IPS-NIHi7 (cell line): ENCODE measurements around the gene CAMK1.
A peak's percentile ranks its signal among the peaks of the same experiment; 100 is the strongest.

ENCODE experiments used
- DNase-seq: peaks from one replicate; pipeline ENCODE4 v3.0.0; 2012; ENCODE audit warnings: mixed read lengths; ENCODE audit errors: extremely low spot score

CAMK1 gene

DNA sequence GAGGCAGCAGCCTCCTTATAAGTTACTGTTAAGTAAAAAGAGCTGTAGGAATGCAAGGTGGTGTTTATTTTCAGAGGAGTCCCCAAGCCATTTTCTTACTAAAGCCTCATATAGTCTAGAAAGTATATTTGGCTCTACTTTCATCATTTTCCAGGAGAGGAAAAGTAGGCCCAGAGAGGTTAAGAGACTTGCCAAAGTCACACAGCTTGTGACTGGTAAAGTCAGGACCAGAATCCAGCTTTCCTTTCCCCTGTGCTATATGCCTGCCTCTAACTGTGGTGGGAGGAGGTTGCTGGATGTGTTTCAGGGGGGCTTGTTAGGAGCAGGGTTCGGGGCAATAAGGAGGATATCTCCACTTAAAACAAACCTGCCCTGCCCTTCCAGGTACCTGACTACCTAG, 27.2 kb downstream of the CAMK1 start:
- DNase-seq, result no peak

DNA sequence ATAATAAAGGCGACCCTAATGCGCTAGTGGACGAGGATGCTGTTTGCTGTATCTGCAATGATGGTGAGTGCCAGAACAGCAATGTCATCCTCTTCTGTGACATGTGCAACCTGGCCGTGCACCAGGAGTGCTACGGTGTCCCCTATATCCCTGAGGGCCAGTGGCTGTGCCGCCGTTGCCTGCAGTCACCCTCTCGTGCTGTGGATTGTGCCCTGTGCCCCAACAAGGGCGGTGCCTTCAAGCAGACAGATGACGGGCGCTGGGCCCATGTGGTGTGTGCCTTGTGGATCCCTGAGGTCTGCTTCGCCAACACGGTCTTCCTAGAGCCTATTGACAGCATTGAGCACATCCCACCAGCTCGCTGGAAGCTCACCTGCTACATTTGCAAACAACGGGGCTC, 30.6 kb downstream of the CAMK1 start:
- DNase-seq, result no peak

DNA sequence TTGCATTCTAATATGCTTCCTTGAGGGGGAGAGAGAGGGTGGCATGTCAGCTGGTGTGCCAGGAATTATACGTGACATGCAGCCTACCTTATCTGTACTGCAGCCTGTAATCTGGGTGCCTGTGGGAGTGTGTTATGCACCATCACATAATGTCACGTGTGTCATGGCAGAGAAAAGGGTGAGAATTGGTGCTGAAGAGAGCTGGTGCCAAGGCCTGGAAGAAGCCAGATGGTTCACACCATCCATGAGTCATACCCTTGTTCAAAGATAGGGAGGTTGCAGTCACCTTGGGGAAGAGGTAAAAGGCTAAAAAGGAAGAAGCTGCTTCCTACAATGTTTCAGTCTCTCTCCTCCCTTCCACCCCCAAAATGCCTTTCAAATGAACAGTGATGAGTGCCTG, 32.9 kb downstream of the CAMK1 start:
- DNase-seq, result no peak

DNA sequence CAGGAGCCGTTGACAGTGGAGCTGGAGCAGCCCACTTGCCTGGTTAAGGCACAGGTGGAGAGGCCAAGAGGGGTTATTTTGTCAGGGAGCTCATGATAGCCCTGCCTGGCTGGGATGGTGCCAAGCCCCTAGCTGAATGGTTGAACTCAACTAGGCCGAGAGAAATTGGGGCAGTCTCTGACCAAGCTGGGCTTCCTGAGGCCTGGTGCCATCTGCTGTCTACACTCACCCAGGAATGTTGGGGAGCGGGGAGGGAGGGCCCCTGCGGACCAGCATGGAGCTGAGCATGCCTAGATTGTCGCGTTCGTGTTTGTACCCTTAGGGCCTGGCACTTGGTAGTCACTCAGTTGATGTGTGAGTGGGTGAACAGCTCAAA, 37.0 kb downstream of the CAMK1 start:
- DNase-seq, result no peak

DNA sequence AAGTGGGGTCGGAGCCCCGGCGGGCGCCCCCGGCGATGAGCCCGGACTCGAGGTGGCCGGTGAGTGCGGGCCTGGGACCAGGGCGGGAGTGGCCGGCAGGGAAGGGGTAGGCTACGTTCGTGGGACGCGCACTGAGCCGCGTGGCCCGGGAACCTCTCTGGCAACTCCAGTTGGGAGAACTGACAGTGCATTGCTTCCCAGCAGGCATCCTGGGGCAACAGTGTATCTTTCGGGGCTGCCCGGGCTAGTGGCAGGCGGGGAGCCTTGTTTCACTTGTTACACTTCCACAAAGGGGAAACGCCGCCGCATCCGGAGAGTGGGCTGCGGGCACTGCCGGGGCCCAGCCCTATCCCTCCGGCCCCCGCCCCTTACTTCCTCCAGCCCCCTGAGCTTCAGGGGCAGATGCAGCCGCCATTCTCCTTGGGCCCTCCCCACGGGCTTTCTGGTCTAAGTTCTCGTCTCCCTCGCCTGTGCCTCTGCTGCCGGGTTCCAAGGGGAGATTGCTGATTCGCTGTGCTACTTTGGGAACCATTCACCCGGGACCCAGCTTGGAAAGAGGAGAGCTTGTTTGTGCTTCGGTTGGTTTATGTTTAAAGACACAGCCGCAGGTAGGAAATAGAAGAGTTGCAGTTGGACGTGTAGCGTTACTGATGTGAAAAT, 37.5 kb downstream of the CAMK1 start:
- DNase-seq, result peak; percentile 31

DNA sequence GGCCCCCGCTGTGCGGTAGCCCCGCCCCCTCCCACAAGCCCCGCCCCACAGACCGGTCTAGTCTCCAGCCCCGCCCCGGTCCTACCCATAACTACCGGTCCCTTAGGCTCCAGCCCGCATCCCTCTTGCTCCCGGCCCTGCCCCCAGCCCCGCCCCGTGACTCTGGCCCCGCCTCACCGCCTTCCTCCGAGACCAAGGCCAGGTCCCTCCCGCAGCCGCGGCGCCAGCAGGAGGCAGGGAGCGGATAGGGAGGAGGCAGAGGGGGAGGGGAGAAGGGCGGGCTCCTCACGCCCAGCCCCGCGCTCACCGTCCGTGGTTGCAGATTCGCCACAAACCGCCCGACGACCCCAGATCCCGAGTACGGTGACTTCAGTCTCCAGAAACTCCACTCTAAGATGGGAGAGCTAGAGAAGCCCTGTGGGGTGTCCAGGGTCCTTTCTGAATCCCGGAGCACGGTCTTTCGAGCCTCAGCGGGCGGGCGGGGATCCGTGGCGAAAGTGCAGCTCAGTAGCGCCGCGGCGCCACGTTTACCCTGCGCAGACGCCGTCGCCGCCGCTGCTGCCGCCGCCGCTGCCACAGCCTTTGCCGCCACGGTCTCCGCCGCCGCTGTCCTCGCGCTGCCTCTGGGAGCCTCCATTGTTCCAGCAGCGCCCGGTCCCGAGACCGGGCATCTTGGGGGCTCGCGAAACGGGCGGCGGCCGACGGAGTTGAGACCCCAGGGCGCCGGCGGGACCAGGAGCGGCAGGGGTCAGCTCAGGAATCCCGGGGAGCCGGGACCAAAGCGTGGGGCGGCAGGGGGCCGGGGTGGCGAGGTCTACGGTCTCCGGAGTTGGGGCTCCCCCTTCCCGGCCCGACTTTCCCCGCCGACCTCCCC, 38.3 kb downstream of the CAMK1 start, which contains the start of gene BRPF1:
TSS of gene BRPF1 (plus strand) at position 530 of the 874 bp plus-strand sequence. CDS start 2,406 bp downstream, outside the sequence.
- peak; percentile 100 for DNase-seq

DNA sequence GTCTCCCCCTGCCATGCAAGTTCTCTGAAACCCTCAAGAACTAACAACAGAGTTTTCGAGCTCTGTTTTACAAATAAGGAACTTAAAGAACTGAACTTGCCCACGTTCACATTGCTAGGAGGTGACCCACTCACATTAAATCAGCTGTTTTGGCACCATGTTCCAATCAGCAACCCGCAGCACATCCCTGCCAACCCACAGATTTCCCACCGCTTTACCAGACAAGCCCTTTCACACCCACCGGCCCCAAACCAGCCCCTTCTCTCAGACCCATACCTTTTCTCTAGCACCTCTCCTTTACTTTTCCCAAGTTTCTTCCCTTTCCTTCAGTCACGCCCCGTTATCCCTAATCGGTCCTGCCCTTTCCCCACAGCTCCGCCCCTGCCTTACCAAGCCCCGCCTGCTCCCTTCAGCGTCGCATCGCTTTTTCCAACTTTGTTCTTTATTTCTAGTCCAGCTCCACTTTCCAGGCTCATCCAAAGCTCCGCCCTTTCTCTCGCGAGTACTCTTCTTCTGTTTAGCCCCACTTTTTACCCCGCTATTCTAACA, 39.0 kb downstream of the CAMK1 start:
- peak; percentile 84 for DNase-seq

DNA sequence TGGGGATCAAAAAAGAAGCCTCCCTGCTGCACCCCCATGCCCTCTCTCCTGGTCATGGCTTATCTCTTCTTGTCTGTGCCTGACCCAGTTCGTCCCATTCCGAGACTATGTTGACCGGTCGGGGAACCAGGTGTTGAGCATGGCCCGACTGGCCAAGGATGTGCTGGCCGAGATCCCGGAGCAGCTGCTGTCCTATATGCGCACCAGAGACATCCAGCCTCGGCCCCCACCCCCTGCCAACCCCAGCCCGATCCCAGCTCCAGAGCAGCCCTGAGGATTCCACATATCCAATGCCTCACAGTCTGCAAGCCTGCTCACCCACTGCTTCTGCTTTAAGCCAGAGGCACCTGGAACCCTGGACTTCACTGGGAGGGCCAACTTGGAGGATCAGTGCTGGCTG, 40.3 kb downstream of the CAMK1 start:
- DNase-seq, result no peak

DNA sequence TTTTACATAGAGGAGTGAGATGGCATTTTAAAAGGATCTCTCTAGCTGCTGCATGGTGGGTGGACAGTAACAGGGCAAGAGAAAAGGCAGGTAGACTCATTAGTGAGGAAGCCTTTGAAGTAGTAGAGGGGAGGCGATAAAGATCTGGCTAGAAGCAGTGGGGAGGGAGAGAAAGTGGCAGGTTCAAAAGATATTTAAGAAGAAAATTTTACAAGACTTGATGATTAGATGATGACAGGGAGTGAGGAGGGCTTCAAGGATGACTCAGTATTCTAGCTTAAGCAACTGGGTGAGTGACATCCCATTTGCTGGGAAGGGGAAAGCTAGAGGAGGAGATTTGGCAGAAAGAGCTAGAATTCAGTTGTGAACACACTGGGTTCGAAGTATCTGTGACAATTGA, 42.0 kb downstream of the CAMK1 start:
- DNase-seq, result no peak

DNA sequence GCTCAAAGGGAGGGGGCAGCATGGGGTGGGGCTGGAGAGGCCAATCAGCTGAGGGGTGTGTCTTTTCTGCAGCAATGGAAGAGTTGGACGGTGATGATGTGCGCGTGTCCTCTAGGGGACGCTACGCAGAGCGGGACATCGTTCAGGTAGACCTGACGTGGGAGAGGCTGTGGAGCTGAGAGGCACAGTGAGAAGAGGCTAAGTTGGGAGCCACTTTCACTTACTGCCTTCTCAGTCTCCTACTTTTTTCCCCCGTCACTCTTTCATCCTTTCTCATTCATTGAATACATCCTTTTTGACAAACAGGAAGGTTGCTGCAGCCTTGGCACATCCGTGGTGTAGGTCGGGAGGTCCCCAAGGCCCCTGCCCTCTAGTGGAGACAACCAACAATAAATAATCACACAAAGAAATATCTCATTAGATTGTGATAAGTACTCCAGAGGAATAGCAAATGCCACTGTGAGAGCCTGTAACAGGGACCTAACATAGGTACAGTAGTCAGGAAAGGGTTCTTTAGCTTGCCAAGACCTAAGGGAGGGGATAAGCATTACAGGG, 42.6 kb downstream of the CAMK1 start:
- peak; percentile 82 for DNase-seq

DNA sequence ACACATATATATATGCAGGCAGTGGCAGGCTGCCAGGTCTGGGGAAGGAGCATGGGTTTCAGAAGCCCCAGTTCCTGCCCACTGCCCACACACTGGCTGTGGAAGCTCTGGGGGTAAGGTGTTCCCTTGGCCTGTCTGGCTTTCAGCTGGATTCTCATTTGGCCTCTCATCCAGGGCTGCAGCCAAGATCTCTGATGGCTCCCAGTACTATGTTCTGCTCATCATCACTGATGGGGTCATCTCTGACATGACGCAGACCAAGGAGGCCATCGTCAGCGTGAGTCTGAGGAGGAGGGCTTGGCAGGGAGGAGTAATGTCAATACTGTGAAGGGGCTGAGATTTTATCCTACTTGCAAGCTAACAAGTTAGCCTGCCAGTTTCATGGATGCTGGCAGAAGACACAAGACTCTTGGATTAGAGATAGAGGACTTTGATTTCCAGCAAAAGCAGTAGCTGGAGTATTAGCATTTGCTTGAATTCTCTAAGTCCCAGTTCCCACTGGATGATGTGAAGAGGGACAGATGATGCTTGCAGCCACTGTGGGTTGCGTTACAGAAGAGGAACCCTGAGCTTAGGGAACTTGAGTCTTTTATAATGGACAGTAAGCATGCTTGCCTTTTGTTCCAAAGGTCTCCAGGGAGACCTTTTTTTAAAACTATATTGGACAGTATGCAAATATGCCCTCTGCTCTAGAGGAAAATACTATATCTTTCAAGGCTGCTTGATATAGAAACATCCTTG, 43.8 kb downstream of the CAMK1 start:
- no peak for DNase-seq

DNA sequence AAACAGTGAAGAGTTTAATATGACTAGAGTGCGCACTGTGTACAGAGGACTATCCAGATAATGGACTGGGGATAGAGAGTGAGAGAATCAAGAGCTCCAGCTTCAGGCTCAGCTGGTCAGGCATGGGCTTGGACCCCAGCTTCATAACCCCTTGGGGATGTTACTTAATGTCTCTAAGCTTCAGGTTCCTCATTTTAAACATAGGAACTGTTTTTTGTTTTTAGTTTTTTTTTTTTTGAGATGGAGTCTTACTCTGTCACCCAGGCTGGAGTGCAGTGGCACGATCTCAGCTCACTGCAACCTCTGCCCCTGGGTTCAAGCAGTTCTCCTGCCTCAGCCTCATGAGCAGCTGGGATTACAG, 48.1 kb downstream of the CAMK1 start:
- DNase-seq, result no peak

DNA sequence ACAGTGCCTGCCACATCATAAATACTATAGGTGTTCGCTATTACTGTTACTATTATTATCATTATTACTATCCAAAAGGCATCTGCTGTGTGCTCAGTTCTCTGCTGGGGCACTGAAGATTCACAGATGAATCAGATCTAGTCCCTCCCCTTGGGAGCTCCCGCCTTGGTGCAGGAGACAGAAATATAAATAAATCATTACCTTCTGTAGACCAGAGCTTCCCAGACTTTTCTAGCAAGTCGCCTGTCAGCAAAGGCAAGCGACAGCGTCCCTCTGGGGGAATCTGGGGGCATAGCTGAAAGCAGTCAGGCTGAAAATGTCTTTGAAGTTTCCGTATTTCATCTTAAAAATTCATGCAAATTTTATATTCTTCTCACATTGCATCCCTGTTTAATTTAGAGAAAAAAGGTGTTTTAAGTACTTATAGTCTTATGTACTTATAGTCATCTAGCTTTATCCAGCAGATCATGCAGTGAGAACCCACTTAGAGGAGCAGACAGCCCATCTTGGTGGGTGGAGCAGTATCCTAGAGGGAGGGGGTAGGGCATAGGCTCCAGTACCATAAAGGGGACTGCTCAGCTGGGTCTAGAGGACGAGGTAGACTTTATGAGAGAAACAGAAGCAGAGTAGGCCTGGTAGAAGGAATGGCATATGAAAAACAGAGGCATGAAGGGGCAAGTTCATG, 48.6 kb downstream of the CAMK1 start:
- DNase-seq, result no peak

DNA sequence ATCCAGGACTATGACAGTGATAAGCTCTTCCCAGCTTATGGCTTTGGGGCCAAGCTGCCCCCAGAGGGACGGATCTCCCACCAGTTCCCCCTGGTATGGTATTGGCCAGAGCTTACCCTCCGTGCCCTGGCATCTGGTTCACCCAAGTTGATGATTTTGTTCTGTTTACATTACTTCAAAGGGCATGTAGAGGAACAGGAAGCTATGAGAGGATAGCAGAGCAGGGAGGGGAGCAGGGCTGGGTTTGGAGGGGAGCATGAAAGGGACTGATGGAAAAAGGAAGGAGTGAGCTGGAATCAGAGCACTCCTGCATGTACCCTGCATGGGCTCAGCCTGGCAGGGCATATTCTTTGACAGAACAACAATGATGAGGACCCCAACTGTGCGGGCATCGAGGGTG, 51.6 kb downstream of the CAMK1 start:
- DNase-seq, result no peak

DNA sequence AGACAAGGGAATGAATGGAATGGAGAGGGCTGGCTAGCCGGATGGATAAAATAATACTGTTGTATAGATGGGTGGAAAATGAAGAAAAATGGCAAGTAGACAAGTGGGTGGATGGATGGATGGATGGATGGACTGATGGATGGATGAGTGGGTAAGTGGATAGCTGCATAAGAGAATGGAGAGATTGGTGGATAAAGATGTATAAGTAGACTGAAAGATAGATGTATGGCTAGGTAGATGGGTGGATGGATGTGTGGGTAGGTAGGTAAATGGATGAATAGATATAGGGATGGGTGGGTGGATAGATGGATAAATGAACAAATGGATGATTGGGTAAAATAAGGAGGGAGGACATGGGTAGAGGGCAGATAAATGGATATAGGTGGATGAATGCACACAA, 52.2 kb downstream of the CAMK1 start:
- DNase-seq, result no peak

DNA sequence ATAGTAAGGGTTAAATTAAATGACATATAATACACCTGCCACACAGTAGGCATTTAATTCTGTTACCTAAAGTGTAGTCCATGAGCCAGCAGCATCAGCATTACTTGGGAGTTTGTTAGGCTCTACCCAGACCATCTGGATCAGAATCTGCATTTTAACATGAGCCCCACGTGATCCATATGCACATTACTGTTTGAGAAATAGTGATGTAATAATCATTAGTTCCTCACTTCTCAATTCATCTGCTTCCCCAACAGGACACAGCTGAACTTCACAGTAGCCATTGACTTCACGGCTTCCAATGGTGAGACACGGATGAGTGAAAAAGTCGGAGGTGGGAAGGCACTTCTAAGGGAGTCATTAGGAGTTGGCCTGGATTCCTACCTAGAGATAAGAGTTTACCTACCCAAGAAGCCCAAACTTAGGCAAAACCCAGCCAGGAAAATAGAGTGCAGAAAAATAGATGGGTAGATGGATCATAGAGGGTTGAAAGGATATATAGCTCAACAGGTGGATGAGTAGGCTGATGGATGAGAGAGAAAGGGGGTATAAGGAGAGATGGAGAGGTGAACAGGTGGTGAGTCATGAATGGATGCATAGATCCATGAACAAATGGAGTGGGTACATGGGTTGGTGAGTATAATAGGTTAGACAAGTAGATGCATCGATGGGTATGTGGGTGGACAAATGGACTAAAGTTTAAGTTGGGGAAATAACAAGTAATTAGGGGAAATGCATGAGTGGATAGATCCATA, 52.8 kb downstream of the CAMK1 start:
- no peak for DNase-seq

DNA sequence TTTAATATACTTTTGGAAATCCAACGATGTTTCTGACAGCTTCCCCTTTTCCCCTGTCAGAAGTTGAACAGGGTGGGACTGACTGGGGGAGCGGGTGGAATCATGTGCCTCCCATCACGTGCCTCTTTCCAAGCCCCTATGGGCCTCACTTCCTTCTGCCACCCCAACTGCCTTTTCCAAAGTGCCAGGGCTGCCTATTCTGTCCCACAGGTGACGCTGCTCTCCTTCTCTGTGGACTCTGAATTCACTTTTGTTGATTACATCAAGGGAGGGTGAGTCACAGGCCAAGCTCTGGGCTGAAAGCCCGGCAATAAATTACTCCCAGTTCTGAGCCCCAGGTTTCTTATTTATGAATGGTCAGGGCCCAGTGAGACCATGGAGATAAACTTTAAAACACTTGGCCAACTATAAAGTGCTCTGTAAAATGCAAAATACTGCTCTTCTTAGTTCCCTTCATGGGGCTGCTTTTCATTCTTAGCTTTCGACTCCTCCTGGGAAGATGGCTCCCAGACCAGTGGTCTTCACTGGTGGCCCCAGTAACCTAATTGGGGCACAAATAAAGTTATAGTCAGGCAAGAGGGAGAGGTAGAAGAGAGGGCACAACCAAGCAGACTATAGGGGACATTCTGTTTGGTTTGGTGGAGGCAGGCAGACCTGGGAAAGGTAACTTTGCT, 53.8 kb downstream of the CAMK1 start:
- peak; percentile 29 for DNase-seq

DNA sequence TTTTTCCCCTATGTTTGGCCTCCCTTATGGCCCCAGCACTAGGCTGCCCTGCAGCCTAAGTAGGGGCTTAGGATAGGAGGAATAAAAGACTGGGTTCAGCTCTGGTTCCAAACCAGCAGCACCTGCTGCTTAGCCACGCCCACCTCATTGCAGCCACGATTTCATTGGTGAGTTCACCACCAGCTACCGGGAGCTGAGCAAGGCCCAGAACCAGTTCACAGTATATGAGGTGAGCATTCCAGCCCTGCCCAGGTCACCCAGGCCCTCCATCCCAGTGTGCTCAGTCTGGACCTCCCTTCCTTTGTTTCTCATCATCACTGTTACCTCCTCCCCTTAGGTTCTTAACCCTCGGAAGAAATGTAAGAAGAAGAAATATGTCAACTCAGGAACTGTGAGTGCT, 54.6 kb downstream of the CAMK1 start:
- peak; percentile 86 for DNase-seq

DNA sequence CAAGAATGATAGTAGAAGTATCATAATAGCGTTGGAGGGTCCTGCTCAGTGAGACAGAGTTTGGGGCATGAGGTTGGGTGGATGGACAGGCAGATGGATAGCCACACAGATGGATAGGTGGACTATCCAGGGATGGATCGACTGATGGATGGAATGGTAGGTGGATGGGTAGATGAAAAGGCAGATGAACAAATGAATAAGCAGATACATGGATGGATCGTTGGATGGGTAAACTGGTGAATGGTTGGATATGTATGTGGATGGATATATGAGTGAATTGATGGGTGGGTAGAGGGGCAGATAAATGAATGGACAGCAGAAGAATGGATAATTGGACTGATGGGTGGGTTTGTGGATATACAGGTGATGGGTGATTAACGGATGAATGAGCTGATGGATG, 56.6 kb downstream of the CAMK1 start:
- no peak for DNase-seq

DNA sequence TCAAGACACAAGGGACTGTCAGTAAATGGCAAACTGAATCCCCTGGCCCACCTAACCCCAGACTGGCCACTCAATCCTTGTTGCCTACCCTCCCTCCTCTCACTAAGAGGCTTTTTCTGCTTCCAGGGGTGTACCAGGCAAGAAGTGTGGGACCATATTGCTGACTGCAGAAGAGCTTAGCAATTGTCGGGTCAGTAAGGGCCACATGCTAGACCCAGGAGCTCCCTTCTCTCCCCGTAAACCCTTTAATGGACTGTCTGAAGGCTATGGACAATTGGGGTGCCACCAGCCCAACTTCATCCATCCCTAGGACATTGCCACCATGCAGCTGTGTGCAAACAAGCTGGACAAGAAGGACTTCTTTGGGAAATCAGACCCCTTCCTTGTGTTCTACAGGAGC, 57.3 kb downstream of the CAMK1 start:
- DNase-seq, result no peak
